Astrocyte of the cerebellum (primary cell): ENCODE data around the gene PRKG1.

ENCODE experiments used
- DNase-seq: peaks from one replicate; pipeline ENCODE4 v3.0.0-alpha.2; 2011; ENCODE audit warnings: low read depth
- H3K4me3 ChIP-seq: 2 replicates; pipeline ENCODE4 v1.5.1; 2011; ENCODE audit warnings: mild to moderate bottlenecking, low read depth, low read length, moderate library complexity
- CTCF ChIP-seq: IDR thresholded peaks from 2 replicates; pipeline ENCODE4 v1.5.1; 2012; ENCODE audit warnings: low read length, low read depth, moderate library complexity, mild to moderate bottlenecking; ENCODE audit errors: missing control alignments
- in situ Hi-C: cut with HindIII; loops from 2 replicates; pipeline ENCODE4 v1.10.0; 2017; ENCODE audit warnings: low sequenced_read_pairs

Gene PRKG1

DNA sequence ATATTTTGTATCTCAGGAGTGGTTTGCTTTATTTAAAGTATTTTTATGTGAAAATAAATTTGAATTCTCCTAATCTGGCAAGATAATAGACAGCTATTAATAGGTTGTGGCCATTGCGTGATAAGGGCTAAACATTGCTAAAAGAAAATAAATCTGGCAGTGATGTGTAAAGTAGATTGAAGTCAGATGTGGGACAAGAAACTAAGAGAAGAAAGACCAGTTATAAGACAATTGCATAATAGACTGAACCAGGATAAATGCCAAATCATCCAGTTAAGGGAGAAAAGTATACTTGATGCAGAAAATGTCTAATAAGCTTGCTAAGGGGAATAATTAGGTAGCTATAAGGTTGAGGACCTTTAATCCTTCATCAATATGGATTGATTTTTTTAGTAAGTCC, 822.6 kb downstream of the PRKG1 start:
- in situ Hi-C loops: no loop called here
- TF ChIP-seq CTCF: no peak
- H3K4me3 ChIP-seq: no peak overlapping the region
- DNase-seq: no peak

DNA sequence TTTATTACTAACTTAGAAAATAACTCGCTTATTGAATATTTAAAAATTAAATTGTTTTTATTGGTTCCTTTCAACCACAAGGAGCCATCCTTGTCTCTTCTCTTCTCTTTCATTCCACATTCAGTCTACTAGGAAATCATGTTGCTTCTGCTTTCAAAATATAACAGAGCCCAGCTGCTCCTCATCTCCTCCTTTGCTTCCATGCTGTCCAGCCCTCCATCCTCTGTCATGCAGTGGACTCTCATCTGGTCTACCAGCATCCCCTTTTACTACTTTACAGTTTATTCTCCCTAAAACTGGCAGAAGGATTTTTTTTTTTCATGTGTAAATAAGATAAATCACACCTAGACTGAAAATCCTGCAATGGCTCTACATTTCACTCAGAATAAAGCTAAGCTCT, 823.3 kb downstream of the PRKG1 start:
- in situ Hi-C loops: no loop called here
- H3K4me3 ChIP-seq: no peak overlapping the region
- no peak for TF ChIP-seq CTCF
- no peak for DNase-seq

- TF ChIP-seq CTCF: no peak
- in situ Hi-C loops: no loop called here
- no peak overlapping the region for H3K4me3 ChIP-seq
- no peak for DNase-seq
Observed at GRCh38 chr10:51900180-51900579, 825.9 kb downstream of the PRKG1 start.

DNA sequence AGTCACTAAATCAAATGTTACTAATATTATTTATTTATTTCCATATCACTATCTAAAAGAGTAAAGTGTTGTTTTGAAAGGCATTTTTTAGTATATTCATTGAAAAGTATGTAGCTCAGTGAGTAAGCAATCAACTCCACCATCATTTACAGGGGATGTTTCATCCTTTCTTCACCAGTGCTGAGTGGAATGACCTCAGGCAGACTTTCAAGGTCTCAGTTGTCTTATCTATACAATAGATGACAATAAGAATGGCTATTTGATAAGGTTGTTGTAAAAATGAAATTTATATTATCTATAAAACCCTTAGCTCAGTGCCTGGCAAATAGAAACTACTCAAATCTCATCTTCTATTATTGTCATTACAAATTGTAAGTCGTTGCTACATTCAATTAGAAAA, 829.4 kb downstream of the PRKG1 start:
- TF ChIP-seq CTCF: no peak
- in situ Hi-C loops: no loop called here
- DNase-seq: no peak
- no peak overlapping the region for H3K4me3 ChIP-seq

- in situ Hi-C loops: no loop called here
- no peak for TF ChIP-seq CTCF
- DNase-seq: no peak
Observed at GRCh38 chr10:51905032-51905431, 830.7 kb downstream of the PRKG1 start.

GRCh38 chr10:51907361-51907760, 833.1 kb downstream of the PRKG1 start:
- no peak for DNase-seq
- no peak for TF ChIP-seq CTCF
- in situ Hi-C loops: no loop called here
- H3K4me3 ChIP-seq: no peak overlapping the region

More at GRCh38 chr10:51905032-51905431, 830.7 kb downstream of the PRKG1 start:
- H3K4me3 ChIP-seq: no peak overlapping the region

DNA sequence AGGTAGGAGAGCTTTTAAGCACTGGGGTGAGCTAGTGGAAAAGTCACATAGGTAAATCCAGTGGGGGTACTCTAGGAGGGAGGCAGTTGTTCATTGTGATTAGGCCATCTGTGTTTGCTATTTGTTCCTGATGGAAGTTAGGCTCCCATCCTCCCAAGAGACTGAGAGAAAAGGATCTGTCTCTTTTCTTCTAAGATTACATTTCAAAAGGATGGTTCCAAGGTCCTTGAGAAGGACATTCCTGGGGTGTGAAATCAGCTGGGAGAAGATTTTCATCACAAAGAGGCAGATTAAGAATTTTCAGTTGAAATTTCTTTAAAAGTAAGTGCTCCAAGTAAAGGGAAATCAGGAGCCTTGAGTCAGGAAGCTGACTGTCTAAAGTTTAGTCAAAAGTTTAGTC, 835.9 kb downstream of the PRKG1 start:
- H3K4me3 ChIP-seq: no peak overlapping the region
- DNase-seq: no peak
- in situ Hi-C loops: no loop called here
- no peak for TF ChIP-seq CTCF
